AG10803 (cell line): ENCODE data around the gene ALG2.

Experiments used
- DNase-seq: peaks from one replicate; pipeline ENCODE4 v3.0.0; 2010; ENCODE audit warnings: low read depth
- H3K4me3 ChIP-seq: 2 replicates; pipeline ENCODE4 v1.5.1; 2011; ENCODE audit warnings: mild to moderate bottlenecking, low read length, control low read depth
- TF ChIP-seq, protein P1 (sequence below): conservative IDR thresholded peaks from 2 replicates; pipeline ENCODE4 v1.5.1; 2011; ENCODE audit warnings: mild to moderate bottlenecking, low read length, control low read depth, inconsistent platforms

The ALG2 gene

DNA sequence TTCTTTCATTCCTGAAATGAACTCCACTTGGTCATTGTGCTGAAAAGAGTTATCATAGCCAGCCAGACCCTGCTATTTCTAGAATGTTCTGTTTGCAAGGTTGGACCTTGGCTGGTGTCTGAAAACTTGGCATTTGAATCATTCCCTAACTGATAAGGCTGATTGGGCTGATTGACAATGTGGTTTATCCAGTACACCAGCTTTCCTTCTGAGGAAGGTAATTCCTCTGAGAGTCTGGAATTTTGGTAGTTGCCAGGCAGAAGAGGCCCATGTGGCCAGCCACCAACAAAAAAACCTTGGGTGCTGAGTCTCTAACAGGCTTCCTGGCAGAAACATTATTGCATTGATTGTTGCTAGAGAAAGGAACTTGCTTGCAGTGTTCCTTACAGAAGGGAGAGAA, 15.6 kb upstream of the ALG2 start:
- H3K4me3 ChIP-seq, result no peak overlapping the region
- TF ChIP-seq, protein P1, sequence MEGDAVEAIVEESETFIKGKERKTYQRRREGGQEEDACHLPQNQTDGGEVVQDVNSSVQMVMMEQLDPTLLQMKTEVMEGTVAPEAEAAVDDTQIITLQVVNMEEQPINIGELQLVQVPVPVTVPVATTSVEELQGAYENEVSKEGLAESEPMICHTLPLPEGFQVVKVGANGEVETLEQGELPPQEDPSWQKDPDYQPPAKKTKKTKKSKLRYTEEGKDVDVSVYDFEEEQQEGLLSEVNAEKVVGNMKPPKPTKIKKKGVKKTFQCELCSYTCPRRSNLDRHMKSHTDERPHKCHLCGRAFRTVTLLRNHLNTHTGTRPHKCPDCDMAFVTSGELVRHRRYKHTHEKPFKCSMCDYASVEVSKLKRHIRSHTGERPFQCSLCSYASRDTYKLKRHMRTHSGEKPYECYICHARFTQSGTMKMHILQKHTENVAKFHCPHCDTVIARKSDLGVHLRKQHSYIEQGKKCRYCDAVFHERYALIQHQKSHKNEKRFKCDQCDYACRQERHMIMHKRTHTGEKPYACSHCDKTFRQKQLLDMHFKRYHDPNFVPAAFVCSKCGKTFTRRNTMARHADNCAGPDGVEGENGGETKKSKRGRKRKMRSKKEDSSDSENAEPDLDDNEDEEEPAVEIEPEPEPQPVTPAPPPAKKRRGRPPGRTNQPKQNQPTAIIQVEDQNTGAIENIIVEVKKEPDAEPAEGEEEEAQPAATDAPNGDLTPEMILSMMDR, result no peak
- no peak for DNase-seq

- TF ChIP-seq, protein P1, result no peak
- no peak for DNase-seq
- no peak overlapping the region for H3K4me3 ChIP-seq
Measured at GRCh38 chr9:99235926-99236634, 14.3 kb upstream of the ALG2 start.

DNA sequence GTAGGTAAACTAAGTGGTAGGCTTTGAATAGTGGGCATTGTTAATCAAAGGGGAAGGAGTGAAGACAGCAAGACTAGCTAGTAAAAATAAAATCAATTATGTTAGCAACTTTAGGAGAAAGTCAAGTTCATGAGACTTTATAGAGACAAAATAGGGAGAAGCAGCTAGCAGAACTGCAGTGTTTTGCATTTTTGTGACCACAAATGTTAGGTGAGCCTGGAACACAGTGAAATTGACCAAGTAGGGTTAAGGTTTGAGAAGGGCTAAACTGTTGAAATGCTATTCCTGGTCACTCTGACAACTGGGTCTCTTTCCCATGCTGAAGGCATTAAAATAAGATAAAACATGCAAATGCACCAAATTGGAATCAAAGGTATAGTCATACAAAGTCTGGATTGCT, 13.3 kb upstream of the ALG2 start:
- no peak for DNase-seq
- H3K4me3 ChIP-seq, result no peak overlapping the region
- TF ChIP-seq, protein P1, result no peak

DNA sequence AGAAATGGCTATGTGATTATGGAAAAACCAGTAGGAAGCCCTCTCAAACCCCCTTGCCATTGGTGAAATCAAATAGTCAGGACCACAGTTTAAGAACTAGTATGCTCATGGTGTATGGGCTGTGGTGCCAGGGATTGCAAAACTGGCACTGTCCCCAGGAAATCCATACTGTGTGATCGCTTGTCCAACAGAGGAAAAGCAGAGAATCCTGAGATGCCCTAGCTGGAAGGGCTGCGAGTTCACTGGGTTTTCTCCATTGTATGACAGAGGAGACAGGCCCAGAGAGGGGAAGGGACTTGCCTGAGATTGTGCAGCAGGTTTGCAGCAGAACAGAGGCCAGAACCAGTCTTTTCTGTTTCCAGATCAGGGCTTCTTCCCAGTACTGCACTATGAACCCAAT, 12.9 kb upstream of the ALG2 start:
- TF ChIP-seq, protein P1, result no peak
- no peak for DNase-seq
- no peak overlapping the region for H3K4me3 ChIP-seq

- TF ChIP-seq, protein P1, result peak; percentile 63
- peak; percentile 17 for DNase-seq
Measured at GRCh38 chr9:99231711-99232110, 10.0 kb upstream of the ALG2 start.

GRCh38 chr9:99230206-99230605, 8.5 kb upstream of the ALG2 start:
- DNase-seq, result no peak
- TF ChIP-seq, protein P1, result no peak
- H3K4me3 ChIP-seq, result no peak overlapping the region

More at GRCh38 chr9:99231711-99232110, 10.0 kb upstream of the ALG2 start:
- no peak overlapping the region for H3K4me3 ChIP-seq

DNA sequence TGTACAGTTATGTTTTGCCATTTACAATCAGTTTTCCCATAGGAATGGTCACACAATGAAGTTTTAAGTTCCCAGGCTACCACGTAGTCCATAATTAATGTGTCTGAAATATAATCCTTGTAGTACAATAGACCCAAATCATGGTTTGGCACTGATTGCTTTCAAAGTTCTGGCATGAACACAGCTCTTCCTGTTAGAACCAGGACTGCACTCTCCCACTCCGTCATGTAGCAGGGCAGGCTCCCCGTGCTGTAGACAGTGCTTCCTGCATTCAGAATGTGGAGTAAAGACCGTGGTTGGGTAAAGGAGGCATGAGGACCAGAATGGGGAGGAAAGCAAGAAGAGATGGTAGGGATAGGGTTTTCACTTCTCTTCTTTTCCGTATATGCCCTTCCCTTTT, 4.3 kb upstream of the ALG2 start:
- H3K4me3 ChIP-seq, result no peak overlapping the region
- TF ChIP-seq, protein P1, result no peak
- no peak for DNase-seq
